Erythroblast (primary cell): Measurements from ENCODE around the gene RYR1.
A peak's percentile ranks its signal among the peaks of the same experiment; 100 is the strongest.
"Not testable (repeated sequence)": the region's sequence is repeated elsewhere in the genome, so short reads cannot be mapped to it uniquely, and the experiment has no call there.

ENCODE experiments used
- DNase-seq, 2 experiments: peaks; one replicate each; lab custom pipeline; 2025; lab: John Stamatoyannopoulos, UW
- GATA1 ChIP-seq: IDR thresholded peaks from 2 replicates; pipeline ENCODE4 v1.6.1; 2011; ENCODE audit warnings: low read depth, mild to moderate bottlenecking, control low read depth, low read length, moderate library complexity
- POLR2A ChIP-seq: IDR thresholded peaks from 2 replicates; pipeline ENCODE4 v1.6.1; 2011; ENCODE audit warnings: mild to moderate bottlenecking, low read length

RYR1 gene

DNA sequence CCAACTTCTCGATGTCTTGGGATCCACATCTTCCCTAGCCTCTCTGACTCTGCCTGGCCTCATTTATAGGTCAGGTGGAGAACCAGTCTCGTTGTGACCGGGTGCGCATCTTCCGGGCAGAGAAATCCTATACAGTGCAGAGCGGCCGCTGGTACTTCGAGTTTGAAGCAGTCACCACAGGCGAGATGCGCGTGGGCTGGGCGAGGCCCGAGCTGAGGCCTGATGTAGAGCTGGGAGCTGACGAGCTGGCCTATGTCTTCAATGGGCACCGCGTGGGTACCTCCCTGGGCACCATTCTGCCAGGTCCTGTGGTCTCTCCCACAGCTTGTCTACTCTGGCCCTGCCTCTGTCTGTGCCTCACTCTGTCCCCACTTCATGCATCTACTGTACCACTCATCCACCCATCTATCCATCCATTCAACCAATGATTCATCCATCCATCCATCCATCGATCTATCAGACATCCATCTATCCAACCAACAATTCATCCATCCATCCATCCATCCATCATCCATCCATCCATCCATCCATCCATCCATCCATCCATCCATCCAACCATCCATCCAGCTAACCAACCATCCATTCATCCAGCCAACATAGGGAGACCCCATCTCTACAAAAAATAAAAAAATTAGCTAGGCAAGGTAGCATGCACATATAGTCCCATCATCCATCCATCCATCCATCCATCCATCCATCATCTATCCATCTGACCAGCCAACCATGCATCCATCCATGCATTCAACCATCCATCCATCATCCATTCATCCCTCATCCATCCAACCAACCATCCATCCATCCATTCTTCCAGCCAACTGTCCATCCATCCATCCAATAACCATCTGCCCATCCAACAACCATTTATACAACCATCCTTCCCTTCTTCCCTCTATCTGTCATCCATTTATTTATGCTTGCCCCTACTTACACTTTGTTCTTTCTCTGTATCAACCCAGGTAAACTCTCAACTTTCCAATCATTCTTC is 34.3 kb downstream of the RYR1 start:
- no peak for DNase-seq
- TF ChIP-seq GATA1 = no peak
- TF ChIP-seq POLR2A = no peak

- TF ChIP-seq POLR2A (no peak), GATA1 (no peak)
- DNase-seq = no peak
These were observed 35.7 kb downstream of the RYR1 start for GRCh38 chr19:38469151-38469550.

DNA sequence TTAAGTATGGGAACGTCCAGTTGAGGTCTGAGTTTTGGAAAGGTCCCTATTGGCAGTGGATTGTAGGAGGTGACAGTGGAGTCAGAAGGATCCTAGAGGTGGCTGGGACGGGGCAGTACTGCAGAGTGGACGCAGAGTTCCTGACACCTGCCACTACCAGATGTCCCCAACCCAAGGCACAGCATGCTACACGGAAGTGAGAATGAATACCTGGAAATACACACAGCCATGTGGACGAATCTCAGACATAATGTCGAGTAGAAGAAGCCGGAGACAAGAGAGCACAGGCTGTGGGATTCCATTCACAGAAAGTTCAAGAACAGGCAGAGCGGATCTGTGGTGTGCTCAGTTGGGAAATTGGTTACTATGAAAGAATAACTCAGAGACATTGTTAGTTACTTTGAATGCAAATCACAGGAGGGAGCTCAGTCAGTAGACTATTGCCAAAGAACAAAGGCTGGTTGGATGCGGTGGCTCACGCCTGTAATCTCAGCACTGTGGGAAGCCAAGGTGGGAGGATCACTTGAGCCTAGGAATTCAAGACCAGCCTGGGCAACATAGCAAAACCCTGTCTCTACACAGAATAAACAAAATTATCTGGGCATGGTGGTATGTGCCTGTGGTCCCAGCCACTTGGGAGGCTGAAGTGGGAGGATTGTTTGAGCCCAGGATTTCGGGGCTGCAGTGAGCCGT is 37.4 kb downstream of the RYR1 start:
- no peak for DNase-seq

GRCh38 chr19:38472725-38473124 is 39.2 kb downstream of the RYR1 start:
- not testable (repeated sequence) for DNase-seq

More for the DNA sequence above, 37.4 kb downstream of the RYR1 start:
- no peak for TF ChIP-seq POLR2A
- no peak for TF ChIP-seq GATA1

GRCh38 chr19:38473201-38473600 is 39.7 kb downstream of the RYR1 start:
- TF ChIP-seq GATA1 (no peak), POLR2A (no peak)
- no peak for DNase-seq

DNA sequence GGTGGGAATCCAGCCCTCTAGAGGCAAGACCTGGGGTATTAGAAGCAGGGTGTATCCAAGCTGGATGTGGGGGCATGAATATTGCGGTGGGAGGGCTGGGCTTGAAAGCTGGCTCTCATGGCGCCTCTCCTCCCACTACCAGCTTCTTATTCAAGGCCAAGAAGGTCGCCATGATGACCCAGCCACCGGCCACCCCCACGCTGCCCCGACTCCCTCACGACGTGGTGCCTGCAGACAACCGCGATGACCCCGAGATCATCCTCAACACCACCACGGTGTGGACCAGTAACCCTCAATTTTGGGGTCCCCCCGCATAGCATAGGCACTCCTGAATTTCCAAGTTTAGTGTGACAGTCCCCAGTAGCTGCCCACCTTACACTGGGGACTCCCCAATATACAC is 41.7 kb downstream of the RYR1 start:
- TF ChIP-seq POLR2A = no peak
- TF ChIP-seq GATA1 = no peak
- no peak for DNase-seq

- TF ChIP-seq POLR2A (no peak), GATA1 (no peak)
- DNase-seq = peak; percentile 29 to 44
These were observed 44.9 kb downstream of the RYR1 start for GRCh38 chr19:38478273-38478971.

- DNase-seq = no peak
- TF ChIP-seq POLR2A (no peak), GATA1 (no peak)
These were observed 49.0 kb downstream of the RYR1 start for GRCh38 chr19:38482496-38482895.

- no peak for DNase-seq
- TF ChIP-seq POLR2A = no peak
- no peak for TF ChIP-seq GATA1
These were observed 49.6 kb downstream of the RYR1 start for GRCh38 chr19:38483016-38483630.

- DNase-seq = no peak
- TF ChIP-seq POLR2A = no peak
- no peak for TF ChIP-seq GATA1
These were observed 51.3 kb downstream of the RYR1 start for GRCh38 chr19:38484747-38485146.

DNA sequence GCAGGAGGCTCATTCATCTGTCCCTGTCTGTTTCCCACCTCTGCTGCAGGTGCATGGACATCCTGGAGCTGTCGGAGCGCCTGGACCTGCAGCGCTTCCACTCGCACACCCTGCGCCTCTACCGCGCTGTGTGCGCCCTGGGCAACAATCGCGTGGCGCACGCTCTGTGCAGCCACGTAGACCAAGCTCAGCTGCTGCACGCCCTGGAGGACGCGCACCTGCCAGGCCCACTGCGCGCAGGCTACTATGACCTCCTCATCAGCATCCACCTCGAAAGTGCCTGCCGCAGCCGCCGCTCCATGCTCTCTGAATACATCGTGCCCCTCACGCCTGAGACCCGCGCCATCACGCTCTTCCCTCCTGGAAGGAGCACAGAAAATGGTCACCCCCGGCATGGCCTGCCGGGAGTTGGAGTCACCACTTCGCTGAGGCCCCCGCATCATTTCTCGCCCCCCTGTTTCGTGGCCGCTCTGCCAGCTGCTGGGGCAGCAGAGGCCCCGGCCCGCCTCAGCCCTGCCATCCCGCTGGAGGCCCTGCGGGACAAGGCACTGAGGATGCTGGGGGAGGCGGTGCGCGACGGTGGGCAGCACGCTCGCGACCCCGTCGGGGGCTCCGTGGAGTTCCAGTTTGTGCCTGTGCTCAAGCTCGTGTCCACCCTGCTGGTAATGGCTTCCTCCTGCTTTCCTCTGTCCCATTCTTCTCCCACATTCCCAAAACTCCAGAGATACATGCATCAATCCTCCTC is 52.2 kb downstream of the RYR1 start:
- no peak for TF ChIP-seq GATA1
- no peak for TF ChIP-seq POLR2A
- DNase-seq = no peak

- no peak for DNase-seq
- no peak for TF ChIP-seq POLR2A
- no peak for TF ChIP-seq GATA1
These were observed 53.3 kb downstream of the RYR1 start for GRCh38 chr19:38486731-38487336.

DNA sequence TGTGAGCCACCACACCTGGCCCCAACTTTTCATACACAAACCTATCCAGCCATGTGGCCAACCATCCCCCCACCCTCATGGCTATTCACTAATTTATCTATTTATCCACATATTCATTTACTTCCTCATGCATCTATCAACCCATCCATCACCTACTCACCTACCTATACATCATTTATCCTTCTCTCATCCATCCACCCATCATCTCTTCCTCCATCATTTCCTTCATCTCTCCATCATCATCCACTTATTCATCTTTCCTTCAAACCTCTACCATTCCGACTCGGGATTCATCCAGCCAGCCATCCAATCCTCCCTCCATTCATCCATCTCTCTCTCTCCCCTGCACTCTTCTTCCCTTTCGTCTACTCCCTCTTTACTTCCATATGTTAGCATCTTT is 54.6 kb downstream of the RYR1 start:
- no peak for TF ChIP-seq POLR2A
- TF ChIP-seq GATA1 = no peak
- no peak for DNase-seq
